ENCODE data around the gene NBEAL2.
"Not testable (repeated sequence)": the region's sequence is repeated elsewhere in the genome, so short reads cannot be mapped to it uniquely, and the experiment has no call there.

The NBEAL2 gene

DNA sequence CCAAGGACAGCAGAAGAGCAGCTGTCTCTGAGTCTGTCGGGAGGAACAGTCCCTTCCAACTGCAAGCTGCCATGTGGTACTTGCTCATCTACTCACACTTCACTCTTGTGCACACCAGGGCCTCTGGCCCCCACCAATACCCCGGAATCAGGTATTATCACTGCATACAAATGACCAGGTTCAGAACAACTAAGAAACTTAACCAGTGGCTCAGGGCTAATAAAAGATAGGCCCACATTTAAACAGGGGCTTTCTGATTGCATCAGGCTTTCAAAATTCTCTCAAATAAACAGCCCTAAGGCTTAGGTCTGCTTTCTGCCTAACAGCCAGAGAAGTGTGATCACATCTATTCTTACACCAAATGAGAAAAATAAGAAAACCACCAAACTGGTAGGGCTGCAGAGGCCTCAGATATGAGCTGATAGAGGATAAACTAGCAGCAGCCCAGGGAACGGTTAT is 23.6 kb upstream of the NBEAL2 start:
- peaks cover 18% of the 10 kb centered on the region for H3K36me3 ChIP-seq (ENCODE audit: control insufficient read depth, insufficient read depth, low read length)
- no peak overlapping the region for H3K4me3 ChIP-seq (ENCODE audit: extremely low read depth, insufficient read depth, low read length, poor library complexity, severe bottlenecking)
- no peaks in the 10 kb centered on the region for H3K9me3 ChIP-seq (ENCODE audit: control insufficient read depth, low read length)
- H3K4me1 ChIP-seq (ENCODE audit: control insufficient read depth, insufficient read depth, low read length, poor library complexity, severe bottlenecking), result peaks cover 25% of the 10 kb centered on the region
- WGBS, 2 experiments (ENCODE audit: insufficient coverage in 2 of 2), result 100% methylated on average over 2 of the region's 3 CpGs
- no peak overlapping the region for H3K27ac ChIP-seq (ENCODE audit: low read depth, low read length, severe bottlenecking)

DNA sequence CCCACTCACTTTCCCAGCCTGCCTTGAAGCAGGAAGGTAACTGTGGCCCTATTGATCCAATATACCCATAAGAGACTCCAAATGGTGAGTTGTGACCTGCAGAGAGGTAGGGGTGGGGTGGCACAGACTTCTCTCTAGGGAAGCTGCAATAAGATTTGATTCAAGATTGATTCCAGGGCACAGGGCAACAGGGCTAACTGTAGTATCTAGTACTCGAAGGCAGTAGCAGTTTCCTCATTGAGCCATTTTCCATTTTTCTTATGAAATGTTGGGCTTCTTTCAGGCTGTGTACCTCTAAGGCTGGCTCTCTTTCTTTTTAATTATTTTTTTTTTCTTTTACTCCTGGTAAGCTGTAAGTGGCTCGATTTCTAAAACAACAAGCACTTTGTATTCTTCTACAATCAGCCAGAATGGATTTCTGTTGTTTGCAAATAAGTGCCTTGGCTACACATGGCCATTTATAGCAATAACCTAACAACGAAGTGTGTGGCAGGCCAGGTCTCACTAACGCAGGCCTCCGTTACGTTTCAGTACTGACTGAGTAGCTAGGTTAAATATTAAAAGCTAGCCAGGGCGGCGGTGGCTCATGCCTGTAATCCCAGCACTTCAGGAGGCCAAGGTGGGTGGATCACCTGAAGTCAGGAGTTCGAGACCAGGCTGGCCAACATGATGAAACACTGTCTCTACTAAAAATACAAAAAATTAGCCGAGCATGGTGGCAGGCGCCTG is 22.2 kb upstream of the NBEAL2 start:
- Histone ChIP-seq H3K27ac (ENCODE audit: low read depth, low read length, severe bottlenecking) (no peak overlapping the region), H3K9me3 (ENCODE audit: control insufficient read depth, low read length) (no peaks in the 10 kb centered on the region), H3K4me1 (ENCODE audit: control insufficient read depth, insufficient read depth, low read length, poor library complexity, severe bottlenecking) (peaks cover 34% of the 10 kb centered on the region), H3K36me3 (ENCODE audit: control insufficient read depth, insufficient read depth, low read length) (peaks cover 18% of the 10 kb centered on the region), H3K4me3 (ENCODE audit: extremely low read depth, insufficient read depth, low read length, poor library complexity, severe bottlenecking) (no peak overlapping the region)
- WGBS, 2 experiments (ENCODE audit: insufficient coverage in 2 of 2), result 82 to 89% methylated on average over 10 of the region's 11 CpGs

GRCh38 chr3:46958467-46959160 is 20.9 kb upstream of the NBEAL2 start:
- Histone ChIP-seq H3K4me1 (ENCODE audit: control insufficient read depth, insufficient read depth, low read length, poor library complexity, severe bottlenecking) (peaks cover 34% of the 10 kb centered on the region), H3K36me3 (ENCODE audit: control insufficient read depth, insufficient read depth, low read length) (peaks cover 26% of the 10 kb centered on the region), H3K4me3 (ENCODE audit: extremely low read depth, insufficient read depth, low read length, poor library complexity, severe bottlenecking) (no peak overlapping the region), H3K9me3 (ENCODE audit: control insufficient read depth, low read length) (no peaks in the 10 kb centered on the region), H3K27ac (ENCODE audit: low read depth, low read length, severe bottlenecking) (no peak overlapping the region)
- 89 to 90% methylated on average over 4 to 5 of the region's 9 CpGs for WGBS, 2 experiments (ENCODE audit: insufficient coverage in 2 of 2)

DNA sequence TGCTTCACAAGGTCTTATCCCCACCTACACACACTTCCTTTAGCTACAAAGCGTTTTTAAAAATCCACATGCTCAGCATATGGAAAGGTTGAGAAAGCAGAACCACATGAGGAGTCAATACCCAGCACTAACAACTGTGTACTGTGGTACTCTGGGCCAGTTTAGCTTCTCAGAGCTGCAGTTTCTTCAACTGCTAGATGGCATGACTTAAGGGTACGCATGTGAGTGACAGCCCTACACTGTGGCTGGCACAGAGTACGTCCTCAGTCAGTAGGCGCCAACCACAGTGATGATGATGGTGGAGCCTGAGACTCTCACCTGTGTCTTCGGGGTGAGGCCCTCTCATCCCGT is 20.3 kb upstream of the NBEAL2 start:
- Histone ChIP-seq H3K9me3 (ENCODE audit: control insufficient read depth, low read length) (no peaks in the 10 kb centered on the region), H3K36me3 (ENCODE audit: control insufficient read depth, insufficient read depth, low read length) (peaks cover 26% of the 10 kb centered on the region), H3K4me3 (ENCODE audit: extremely low read depth, insufficient read depth, low read length, poor library complexity, severe bottlenecking) (no peak overlapping the region), H3K27ac (ENCODE audit: low read depth, low read length, severe bottlenecking) (no peak overlapping the region), H3K4me1 (ENCODE audit: control insufficient read depth, insufficient read depth, low read length, poor library complexity, severe bottlenecking) (peaks cover 30% of the 10 kb centered on the region)
- 95 to 96% methylated on average over 5 of the region's 6 CpGs for WGBS, 2 experiments (ENCODE audit: insufficient coverage in 2 of 2)

DNA sequence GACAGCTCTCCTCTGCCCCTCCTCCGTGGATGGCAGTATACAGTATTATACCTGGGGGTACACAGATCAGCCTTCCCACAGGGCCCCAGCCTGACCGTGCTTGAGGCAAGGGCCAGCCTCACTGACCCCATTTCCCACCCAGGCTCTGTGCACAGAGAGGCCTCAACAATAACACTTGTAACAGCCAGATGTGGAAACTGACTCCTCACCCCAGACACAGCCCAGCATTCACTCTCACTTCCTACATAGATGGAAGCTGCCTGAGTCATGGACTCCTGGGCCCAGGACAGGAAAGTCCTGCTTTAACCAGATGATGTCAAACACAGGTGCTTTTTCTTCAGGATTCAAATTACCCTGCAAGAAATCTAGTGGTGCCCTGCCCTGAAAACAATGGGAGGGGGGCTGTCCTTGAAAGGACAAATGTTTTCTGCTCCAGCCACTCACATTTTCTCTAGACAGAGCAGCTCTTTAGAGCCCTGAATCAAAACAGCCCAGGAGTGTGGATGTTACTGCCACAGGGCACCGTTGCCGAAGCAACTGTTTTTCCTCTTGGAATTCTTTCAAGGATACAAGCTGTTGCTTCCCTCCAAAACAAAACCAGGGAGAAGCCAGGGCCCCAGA is 19.3 kb upstream of the NBEAL2 start:
- Histone ChIP-seq H3K4me3 (ENCODE audit: extremely low read depth, insufficient read depth, low read length, poor library complexity, severe bottlenecking) (no peak overlapping the region), H3K9me3 (ENCODE audit: control insufficient read depth, low read length) (no peaks in the 10 kb centered on the region), H3K27ac (ENCODE audit: low read depth, low read length, severe bottlenecking) (peak overlapping the region; percentile 67), H3K36me3 (ENCODE audit: control insufficient read depth, insufficient read depth, low read length) (peaks cover 30% of the 10 kb centered on the region), H3K4me1 (ENCODE audit: control insufficient read depth, insufficient read depth, low read length, poor library complexity, severe bottlenecking) (peaks cover 29% of the 10 kb centered on the region)
- WGBS, 2 experiments (ENCODE audit: insufficient coverage in 2 of 2), result 90 to 100% methylated on average over 1 of the region's 4 CpGs

- peak overlapping the region; percentile 67 for H3K27ac ChIP-seq (ENCODE audit: low read depth, low read length, severe bottlenecking)
- WGBS, 2 experiments (ENCODE audit: insufficient coverage in 2 of 2), result no CpG with 5 or more reads among the region's 1 CpG
- peaks cover 26% of the 10 kb centered on the region for H3K4me1 ChIP-seq (ENCODE audit: control insufficient read depth, insufficient read depth, low read length, poor library complexity, severe bottlenecking)
- peaks cover 37% of the 10 kb centered on the region for H3K36me3 ChIP-seq (ENCODE audit: control insufficient read depth, insufficient read depth, low read length)
- H3K4me3 ChIP-seq (ENCODE audit: extremely low read depth, insufficient read depth, low read length, poor library complexity, severe bottlenecking), result no peak overlapping the region
- no peaks in the 10 kb centered on the region for H3K9me3 ChIP-seq (ENCODE audit: control insufficient read depth, low read length)
These were observed 18.6 kb upstream of the NBEAL2 start for GRCh38 chr3:46960835-46961234.

DNA sequence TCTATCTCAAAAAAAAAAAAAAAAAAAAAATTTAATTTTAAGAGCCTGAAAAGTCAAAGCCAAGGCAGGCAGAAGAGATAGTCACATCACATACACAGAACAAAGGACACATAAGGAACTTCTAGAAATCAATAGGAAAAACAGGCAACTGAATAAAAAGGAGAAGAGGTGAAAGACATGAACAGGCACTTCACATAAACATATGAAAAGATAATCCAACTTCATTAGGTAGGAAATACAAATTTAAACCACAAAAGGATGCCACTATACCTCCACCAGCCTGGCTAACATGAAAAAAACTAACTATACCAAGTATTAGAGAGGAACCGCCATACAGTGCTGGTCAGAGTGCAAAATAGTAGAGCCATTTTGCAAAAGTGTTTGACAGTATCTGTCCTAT is 17.0 kb upstream of the NBEAL2 start:
- Histone ChIP-seq H3K9me3 (ENCODE audit: control insufficient read depth, low read length) (no peaks in the 10 kb centered on the region), H3K36me3 (ENCODE audit: control insufficient read depth, insufficient read depth, low read length) (peaks cover 46% of the 10 kb centered on the region), H3K4me1 (ENCODE audit: control insufficient read depth, insufficient read depth, low read length, poor library complexity, severe bottlenecking) (peaks cover 26% of the 10 kb centered on the region), H3K4me3 (ENCODE audit: extremely low read depth, insufficient read depth, low read length, poor library complexity, severe bottlenecking) (no peak overlapping the region), H3K27ac (ENCODE audit: low read depth, low read length, severe bottlenecking) (no peak overlapping the region)
- WGBS, 2 experiments (ENCODE audit: insufficient coverage in 2 of 2), result 80% methylated on average over 1 of the region's 1 CpG; no CpG with 5 or more reads in 1 of the 2 experiments

GRCh38 chr3:46962990-46963389 is 16.5 kb upstream of the NBEAL2 start:
- H3K36me3 ChIP-seq (ENCODE audit: control insufficient read depth, insufficient read depth, low read length), result peaks cover 49% of the 10 kb centered on the region
- H3K4me1 ChIP-seq (ENCODE audit: control insufficient read depth, insufficient read depth, low read length, poor library complexity, severe bottlenecking), result peaks cover 26% of the 10 kb centered on the region
- H3K9me3 ChIP-seq (ENCODE audit: control insufficient read depth, low read length), result no peaks in the 10 kb centered on the region
- no peak overlapping the region for H3K27ac ChIP-seq (ENCODE audit: low read depth, low read length, severe bottlenecking)
- WGBS, 2 experiments (ENCODE audit: insufficient coverage in 2 of 2), result 100% methylated on average over 1 of the region's 1 CpG; no CpG with 5 or more reads in 1 of the 2 experiments
- no peak overlapping the region for H3K4me3 ChIP-seq (ENCODE audit: extremely low read depth, insufficient read depth, low read length, poor library complexity, severe bottlenecking)

DNA sequence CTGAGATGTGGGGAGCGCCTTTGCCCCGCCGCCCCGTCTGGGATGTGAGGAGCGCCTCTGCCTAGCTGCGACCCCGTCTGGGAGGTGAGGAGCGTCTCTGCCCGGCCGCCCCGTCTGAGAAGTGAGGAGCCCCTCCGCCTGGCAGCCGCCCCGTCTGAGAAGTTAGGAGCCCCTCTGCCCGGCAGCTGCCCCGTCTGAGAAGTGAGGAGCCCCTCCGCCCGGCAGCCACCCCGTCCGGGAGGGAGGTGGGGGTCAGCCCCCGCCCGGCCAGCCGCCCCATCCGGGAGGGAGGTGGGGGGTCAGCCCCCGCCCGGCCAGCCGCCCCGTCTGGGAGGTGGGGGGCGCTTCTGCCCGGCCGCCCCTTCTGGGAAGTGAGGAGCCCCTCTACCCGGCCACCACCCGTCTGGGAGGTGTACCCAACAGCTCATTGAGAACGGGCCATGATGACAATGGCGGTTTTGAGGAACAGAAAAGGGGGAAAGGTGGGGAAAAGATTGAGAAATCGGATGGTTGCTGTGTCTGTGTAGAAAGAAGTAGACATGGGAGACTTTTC is 15.4 kb upstream of the NBEAL2 start:
- not testable (repeated sequence) for H3K9me3 ChIP-seq (ENCODE audit: control insufficient read depth, low read length); H3K4me3 ChIP-seq (ENCODE audit: extremely low read depth, insufficient read depth, low read length, poor library complexity, severe bottlenecking); H3K27ac ChIP-seq (ENCODE audit: low read depth, low read length, severe bottlenecking)
- WGBS, 2 experiments (ENCODE audit: insufficient coverage in 2 of 2), result 98% methylated on average over 11 to 12 of the region's 36 CpGs
- Histone ChIP-seq H3K36me3 (ENCODE audit: control insufficient read depth, insufficient read depth, low read length) (peaks cover 40% of the 10 kb centered on the region), H3K4me1 (ENCODE audit: control insufficient read depth, insufficient read depth, low read length, poor library complexity, severe bottlenecking) (peaks cover 26% of the 10 kb centered on the region)

- no peak overlapping the region for H3K27ac ChIP-seq (ENCODE audit: low read depth, low read length, severe bottlenecking)
- 95% methylated on average over 5 to 6 of the region's 6 CpGs for WGBS, 2 experiments (ENCODE audit: insufficient coverage in 2 of 2)
- no peaks in the 10 kb centered on the region for H3K9me3 ChIP-seq (ENCODE audit: control insufficient read depth, low read length)
- H3K4me3 ChIP-seq (ENCODE audit: extremely low read depth, insufficient read depth, low read length, poor library complexity, severe bottlenecking), result no peak overlapping the region
- H3K4me1 ChIP-seq (ENCODE audit: control insufficient read depth, insufficient read depth, low read length, poor library complexity, severe bottlenecking), result peaks cover 16% of the 10 kb centered on the region
- peaks cover 43% of the 10 kb centered on the region for H3K36me3 ChIP-seq (ENCODE audit: control insufficient read depth, insufficient read depth, low read length)
These were observed 14.3 kb upstream of the NBEAL2 start for GRCh38 chr3:46965151-46965550.
